Neural cell (in vitro differentiated cells): Measurements from ENCODE around the gene TSKS. TPM values are rescaled to one million over a fixed set of nuclear protein-coding genes. Genes with fewer than 3 reads are reported as not detected.

Source experiments
- H2AFZ ChIP-seq: fragments of 200-600, 300-800 bp; sonication (generic), shearing (Covaris generic); 2 replicates; pipeline ENCODE4 v1.6.0; 2014; ENCODE audit warnings: low read depth, mild to moderate bottlenecking, antibody characterized with exemption, low read length, moderate library complexity
- H3F3A ChIP-seq: fragments of 200-600 bp; shearing (Covaris generic); 2 replicates; pipeline ENCODE4 v1.6.1; 2016; ENCODE audit warnings: mild to moderate bottlenecking, moderate library complexity, mixed read lengths, antibody characterized with exemption, low read length; ENCODE audit not compliant: insufficient read depth, poor library complexity, severe bottlenecking
- H3K27ac ChIP-seq: fragments of 200-600, 300-800 bp; sonication (generic), shearing (Covaris generic); 2 replicates; pipeline ENCODE4 v1.5.1; 2014; ENCODE audit warnings: mild to moderate bottlenecking, low read length, moderate library complexity
- H3K27me3 ChIP-seq: fragments of 300-800, 200-600 bp; sonication (generic), shearing (Covaris generic); 2 replicates; pipeline ENCODE4 v1.6.0; 2014; ENCODE audit warnings: mild to moderate bottlenecking, low read depth, low read length, moderate library complexity; ENCODE audit not compliant: insufficient read depth
- H3K36me3 ChIP-seq: fragments of 300-800, 200-600 bp; sonication (generic), shearing (Covaris generic); 2 replicates; pipeline ENCODE4 v1.5.1; 2014; ENCODE audit warnings: mild to moderate bottlenecking, antibody characterized with exemption, low read length, moderate library complexity; ENCODE audit not compliant: insufficient read depth
- H3K4me2 ChIP-seq: fragments of 300-800, 200-600 bp; sonication (generic), shearing (Covaris generic); 2 replicates; pipeline ENCODE4 v1.6.0; 2014; ENCODE audit warnings: mild to moderate bottlenecking, low read length
- H3K4me3 ChIP-seq: fragments of 300-800, 200-600 bp; sonication (generic), shearing (Covaris generic); 2 replicates; pipeline ENCODE4 v1.5.1; 2014; ENCODE audit warnings: mild to moderate bottlenecking, low read length, moderate library complexity
- H3K79me2 ChIP-seq: fragments of 200-600 bp; shearing (Covaris generic); replicated peaks from 2 replicates; pipeline ENCODE4 v1.6.0; 2014; ENCODE audit warnings: mild to moderate bottlenecking, low read length, moderate library complexity; ENCODE audit not compliant: insufficient read depth
- H3K9ac ChIP-seq: fragments of 300-800, 200-600 bp; sonication (generic), shearing (Covaris generic); 2 replicates; pipeline ENCODE4 v1.6.1; 2016; ENCODE audit warnings: mild to moderate bottlenecking, low read length, mixed read lengths
- H3K9me2 ChIP-seq: fragments of 200-600 bp; shearing (Covaris generic); 2 replicates; pipeline ENCODE4 v1.6.1; 2016; ENCODE audit warnings: mild to moderate bottlenecking, low read length, mixed read lengths; ENCODE audit not compliant: insufficient read depth
- H3K9me3 ChIP-seq: fragments of 200-600, 300-800 bp; sonication (generic), shearing (Covaris generic); 2 replicates; pipeline ENCODE4 v1.6.1; 2016; ENCODE audit warnings: mild to moderate bottlenecking, mixed run types, low read length, moderate library complexity, mixed read lengths
- H4K20me1 ChIP-seq: fragments of 200-600 bp; shearing (Covaris generic); 2 replicates; pipeline ENCODE4 v1.6.1; 2016; ENCODE audit warnings: mild to moderate bottlenecking, mixed run types; ENCODE audit not compliant: insufficient read depth
- CTCF ChIP-seq: fragments of 450-650 bp; IDR thresholded peaks from 2 replicates; pipeline ENCODE4 v1.5.1; 2014; ENCODE audit warnings: antibody characterized with exemption, mild to moderate bottlenecking, moderate library complexity; ENCODE audit not compliant: poor library complexity, severe bottlenecking
- EP300 ChIP-seq: fragments of 450-650 bp; conservative IDR thresholded peaks from 2 replicates; pipeline ENCODE4 v1.6.1; 2014; ENCODE audit warnings: antibody characterized with exemption, mild to moderate bottlenecking, moderate library complexity; ENCODE audit not compliant: poor library complexity, severe bottlenecking
- EZH2 ChIP-seq: fragments of 200-600, 300-800 bp; shearing (Covaris generic), sonication (generic); IDR thresholded peaks from 2 replicates; pipeline ENCODE4 v1.6.1; 2014; ENCODE audit warnings: antibody characterized with exemption, low read length, borderline replicate concordance, mild to moderate bottlenecking; ENCODE audit not compliant: insufficient read depth, poor library complexity, severe bottlenecking
- MXI1 ChIP-seq: fragments of 450-650 bp; conservative IDR thresholded peaks from 2 replicates; pipeline ENCODE4 v1.6.1; 2014; ENCODE audit warnings: antibody characterized with exemption, mild to moderate bottlenecking; ENCODE audit not compliant: poor library complexity, severe bottlenecking
- POLR2AphosphoS5 ChIP-seq: IDR thresholded peaks from 2 replicates; pipeline ENCODE4 v1.6.1; 2012
- RAD21 ChIP-seq: fragments of 450-650 bp; conservative IDR thresholded peaks from 2 replicates; pipeline ENCODE4 v1.6.1; 2014; ENCODE audit warnings: antibody characterized with exemption, mild to moderate bottlenecking, moderate library complexity
- REST ChIP-seq: IDR thresholded peaks from 2 replicates; pipeline ENCODE4 v1.6.1; 2012; ENCODE audit warnings: borderline replicate concordance
- SMC3 ChIP-seq: fragments of 450-650 bp; conservative IDR thresholded peaks from 2 replicates; pipeline ENCODE4 v1.6.1; 2014; ENCODE audit warnings: antibody characterized with exemption, mild to moderate bottlenecking, moderate library complexity; ENCODE audit not compliant: poor library complexity
- TAF1 ChIP-seq: IDR thresholded peaks from 2 replicates; pipeline ENCODE4 v1.6.1; 2012; ENCODE audit warnings: low read depth
- polyA minus RNA-seq: library from RNA; depleted of rRNA, polyadenylated mRNA; stranded (reverse); fragments of >200 nt; gene quantifications from 2 replicates; pipeline ENCODE4 v1.2.3, GENCODE V29; 2014
- polyA plus RNA-seq: library from polyadenylated mRNA; depleted of rRNA; stranded (reverse); fragments of >200 nt; gene quantifications from 2 replicates; pipeline ENCODE4 v1.2.3, GENCODE V29; 2014

TSKS gene
- polyA plus RNA-seq (not detected in 2 replicates), polyA minus RNA-seq (not detected in 2 replicates)

DNA sequence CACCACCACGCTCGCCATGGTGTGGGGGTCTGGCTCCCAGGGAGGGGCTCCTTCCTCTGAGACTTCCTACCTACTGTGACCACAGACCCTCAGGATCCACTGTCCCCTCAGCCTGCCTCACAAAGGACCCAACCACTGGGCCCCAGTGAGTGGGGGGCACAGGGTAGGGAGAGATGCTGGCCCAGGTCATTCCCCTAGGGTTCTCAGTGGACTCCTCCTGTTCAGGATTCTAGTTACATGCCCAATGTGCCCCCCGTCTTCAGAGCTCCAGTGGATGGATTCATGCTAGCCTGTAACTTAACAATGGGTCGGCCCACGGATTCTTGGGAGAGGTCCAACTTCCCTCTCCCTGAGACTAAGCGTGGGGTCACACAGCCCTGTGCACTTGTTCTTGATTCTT is at the start of gene TSKS:
TSKS (minus strand) TSS at position 77 of the 400 bp plus-strand sequence; CDS start at position 18, 59 bp downstream.
- no peak within 1 kb of the TSS for H3K4me3 ChIP-seq
- H3K4me2 ChIP-seq = no peak within 1 kb of the TSS
- no peak for TF ChIP-seq SMC3
- TF ChIP-seq REST = no peak
- TF ChIP-seq CTCF = no peak
- no peak for TF ChIP-seq EZH2
- TF ChIP-seq EP300 = no peak
- no peak for TF ChIP-seq MXI1
- TF ChIP-seq POLR2AphosphoS5 = no peak
- no peak for TF ChIP-seq TAF1
- TF ChIP-seq RAD21 = no peak
- peaks cover 12% of the 10 kb centered on the region for H3K79me2 ChIP-seq
- no peaks in the 10 kb centered on the region for H3F3A ChIP-seq
- H3K9me2 ChIP-seq = no peaks in the 10 kb centered on the region
- no peaks in the 10 kb centered on the region for H3K36me3 ChIP-seq
- no peak within 1 kb of the TSS for H3K27ac ChIP-seq
- H3K27me3 ChIP-seq = no peaks in the 10 kb centered on the region
- H3K9me3 ChIP-seq = no peaks in the 10 kb centered on the region
- no peak within 1 kb of the TSS for H3K9ac ChIP-seq
- no peaks in the 10 kb centered on the region for H4K20me1 ChIP-seq
- H2AFZ ChIP-seq = no peak within 1 kb of the TSS

DNA sequence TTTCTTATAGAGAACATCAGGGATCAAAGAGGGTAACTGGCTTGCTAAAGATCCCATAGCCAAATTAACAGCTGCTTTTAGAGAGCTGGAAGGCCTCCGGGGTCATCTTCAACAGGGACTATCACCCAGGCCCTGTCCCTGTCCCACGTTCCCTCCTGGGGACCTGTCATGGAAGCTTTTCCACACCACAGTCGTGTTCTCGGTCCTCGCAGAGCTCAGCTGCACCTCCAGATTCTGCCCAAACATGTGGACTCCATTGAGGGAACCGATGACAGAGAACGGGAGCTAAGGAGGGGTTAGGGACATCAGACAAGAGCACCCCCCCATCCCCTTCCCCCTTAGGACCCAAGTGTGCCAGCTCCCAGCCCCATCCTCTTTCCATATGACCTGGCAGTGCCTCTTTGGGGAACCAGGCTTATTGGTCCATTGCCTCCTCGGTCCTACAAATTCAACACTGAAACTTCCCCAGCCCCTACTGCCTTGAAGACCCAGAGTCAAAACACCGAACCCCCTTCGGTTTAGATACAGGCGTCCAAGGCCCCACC is 49.4 kb upstream of the TSKS start:
- Histone ChIP-seq H3K36me3 (no peaks in the 10 kb centered on the region), H2AFZ (peak overlapping the region; percentile 68), H3K4me3 (peak overlapping the region; percentile 74), H3K27ac (peak overlapping the region; percentile 97), H3F3A (no peaks in the 10 kb centered on the region), H3K27me3 (no peaks in the 10 kb centered on the region), H3K9ac (peak overlapping the region; percentile 82), H4K20me1 (no peaks in the 10 kb centered on the region), H3K79me2 (no peaks in the 10 kb centered on the region), H3K4me2 (peak overlapping the region; percentile 69), H3K9me3 (no peaks in the 10 kb centered on the region), H3K9me2 (no peaks in the 10 kb centered on the region)
- TF ChIP-seq EP300 (no peak), SMC3 (no peak), REST (no peak)
